GDM1 (cell line): ENCODE results near the gene DUS1L.

Source experiments
- DNase-seq: peaks from one replicate; lab custom pipeline; 2025; lab: John Stamatoyannopoulos, UW

DUS1L gene

DNA sequence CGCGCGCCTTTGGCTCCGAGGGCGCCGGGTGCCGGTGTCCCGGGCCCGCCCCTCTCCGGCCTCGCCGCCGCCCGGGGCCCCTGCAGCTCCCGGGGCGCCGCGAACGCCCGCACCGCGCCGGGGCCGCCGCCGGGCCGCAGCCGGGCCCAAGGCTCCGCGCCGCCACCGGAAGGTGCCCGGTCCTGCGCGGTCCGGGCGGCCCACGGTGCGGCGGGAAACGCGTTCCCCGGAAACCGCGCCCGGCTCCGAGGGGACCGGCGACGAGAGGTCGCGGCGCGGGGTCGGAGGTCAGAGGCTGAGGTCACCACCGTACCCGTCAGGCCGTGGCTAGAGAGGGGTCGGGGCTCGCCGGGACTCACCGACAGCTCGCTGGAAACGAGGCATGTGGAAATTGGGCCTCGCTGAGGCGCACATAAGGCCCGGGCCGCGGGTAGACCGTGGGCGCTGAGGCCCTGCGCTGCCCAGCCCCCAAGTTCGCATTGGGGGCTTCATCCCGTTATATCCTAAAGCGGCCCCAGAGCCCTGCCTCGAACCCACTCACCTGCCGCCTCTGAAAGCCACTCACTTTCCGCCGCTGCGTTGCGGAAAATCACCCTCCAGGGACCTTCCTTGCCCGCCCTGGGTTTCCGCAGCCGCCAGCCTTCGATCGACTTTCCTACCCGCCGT lies at the start of gene DUS1L:
DUS1L (minus strand) TSS at position 167 of the 666 bp plus-strand sequence. CDS start 745 bp downstream, outside the sequence.
- peak; percentile 50 for DNase-seq

DNA sequence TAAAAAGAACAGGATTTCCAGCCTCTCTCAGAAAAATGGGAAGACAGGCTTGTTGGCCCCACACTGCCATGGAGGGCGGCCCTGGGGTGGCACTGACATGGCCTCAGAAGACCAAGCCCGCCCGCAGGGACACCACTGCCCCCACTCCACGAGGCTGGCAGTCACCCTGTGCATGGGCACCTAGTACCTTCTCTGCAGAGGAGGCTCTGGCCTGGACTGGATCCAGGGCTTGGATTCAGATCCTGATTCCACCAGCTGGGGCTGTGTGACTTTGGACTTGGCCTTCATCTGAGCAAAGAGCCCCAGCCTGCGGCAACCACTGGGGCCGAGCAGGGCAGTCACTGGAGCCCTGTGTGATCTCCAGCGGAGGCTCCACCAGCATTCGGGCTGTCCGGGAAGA lies 49.3 kb upstream of the DUS1L start:
- DNase-seq: no peak

DNA sequence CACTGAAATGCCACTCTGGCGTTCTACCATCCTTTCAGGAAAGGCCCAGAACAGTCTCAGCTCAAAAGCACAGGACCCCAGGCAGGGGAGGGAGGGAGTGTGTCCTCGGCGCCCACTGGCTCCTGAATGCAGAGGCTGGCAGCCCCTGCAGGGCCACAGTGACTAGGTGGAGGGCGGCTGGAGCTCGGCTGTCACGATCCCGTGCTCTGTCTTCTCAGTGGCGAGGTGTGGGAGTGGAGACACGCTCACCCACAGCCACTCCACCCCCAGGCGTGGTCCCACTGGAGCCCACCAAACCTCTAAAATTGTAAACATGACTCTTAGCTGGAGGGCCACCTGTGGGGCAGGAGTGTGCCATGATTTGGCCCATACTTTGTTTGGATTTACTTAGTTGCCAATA lies 48.8 kb upstream of the DUS1L start:
- DNase-seq: no peak

DNA sequence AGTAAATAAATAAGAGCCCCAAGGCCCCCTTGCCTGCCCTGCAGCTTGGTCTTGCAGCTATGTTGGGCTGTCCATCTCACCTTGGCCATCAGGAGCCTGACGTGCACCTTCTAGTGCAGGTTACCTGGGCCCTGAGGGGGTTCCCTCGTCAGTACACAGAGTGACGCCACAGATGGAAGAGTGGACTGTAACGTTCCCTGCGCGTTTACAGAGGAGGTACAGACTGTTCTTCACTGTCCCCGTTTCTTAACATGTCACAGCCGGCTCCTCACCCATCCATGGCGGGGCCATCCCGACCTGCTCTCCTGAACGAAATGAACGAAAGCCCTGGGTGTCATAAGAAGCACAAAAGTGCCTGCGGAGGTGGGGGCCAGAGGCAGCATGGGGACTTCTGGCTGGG lies 48.3 kb upstream of the DUS1L start:
- no peak for DNase-seq

DNA sequence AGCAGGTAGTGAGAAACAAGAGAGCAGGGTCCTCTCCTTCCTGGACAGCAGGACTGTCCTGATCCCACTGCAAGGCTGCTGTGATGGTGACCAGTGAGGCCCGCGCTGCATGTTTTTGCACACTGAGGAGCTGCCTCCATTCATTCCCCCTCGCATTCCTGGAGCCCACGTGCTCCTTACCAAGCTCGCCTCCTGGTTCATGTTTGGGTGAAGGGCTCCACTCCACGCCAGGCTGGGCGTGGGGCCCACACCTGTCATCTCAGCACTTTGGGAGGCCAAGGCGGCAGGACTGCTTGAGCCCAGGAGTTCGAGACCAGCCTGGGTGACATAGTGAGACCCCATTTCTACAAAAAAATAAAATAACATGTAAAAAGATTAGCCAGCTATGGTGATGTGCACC lies 47.8 kb upstream of the DUS1L start:
- DNase-seq: no peak

DNA sequence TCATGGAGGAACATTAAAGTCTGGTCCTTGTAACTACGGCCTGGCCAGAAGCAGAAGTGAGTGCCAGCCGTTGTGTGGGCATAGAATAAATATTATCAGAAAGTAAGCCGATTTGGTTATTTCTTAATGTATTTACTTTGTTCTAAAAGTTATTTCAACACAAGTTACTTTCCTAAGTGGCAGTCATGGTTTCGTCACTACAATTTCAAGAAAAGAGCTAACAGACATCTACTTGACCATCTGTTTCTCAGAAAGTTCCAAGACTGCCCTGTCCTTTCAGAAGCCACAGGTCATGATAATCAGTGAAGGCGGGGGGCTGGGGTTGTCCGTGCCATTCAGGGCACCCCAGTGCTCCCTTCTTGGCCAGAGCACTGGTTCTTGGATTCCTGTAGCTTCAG lies 47.3 kb upstream of the DUS1L start:
- DNase-seq: no peak

DNA sequence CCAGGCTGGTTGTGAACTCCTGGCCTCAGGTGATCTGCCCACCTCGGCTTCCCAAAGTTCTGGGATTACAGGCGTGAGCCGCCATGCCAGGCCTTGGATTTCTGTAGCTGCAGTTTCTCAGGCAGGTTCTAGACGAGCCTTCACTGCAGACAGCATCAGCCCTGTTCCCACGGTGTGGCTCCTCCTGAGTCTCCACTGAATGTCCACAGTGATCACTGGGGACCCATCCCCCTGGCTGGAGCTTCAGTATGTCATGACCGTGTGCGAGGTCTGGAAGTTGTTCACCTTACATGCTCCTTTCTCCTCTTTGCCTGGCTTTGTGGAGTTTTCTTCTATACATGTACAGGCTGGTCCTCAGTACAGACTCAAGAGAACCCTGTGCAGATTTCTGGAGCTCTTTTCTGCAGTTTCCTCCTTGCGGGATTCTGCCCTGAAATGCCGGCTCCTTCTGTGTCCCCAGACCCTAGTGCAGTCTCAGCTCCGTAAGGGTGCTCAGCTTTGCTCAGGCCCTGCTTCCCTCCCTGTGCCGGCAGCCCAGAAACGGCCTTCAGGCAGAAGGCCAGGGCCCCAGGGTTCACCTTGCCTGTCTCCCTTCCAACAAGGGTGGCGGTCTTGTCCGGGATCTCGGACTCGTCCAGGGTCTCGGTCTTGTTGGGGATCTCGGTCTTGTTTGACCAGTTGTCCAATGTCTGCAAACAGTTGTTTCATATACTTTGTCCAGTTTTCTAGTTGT lies 46.7 kb upstream of the DUS1L start:
- no peak for DNase-seq

DNA sequence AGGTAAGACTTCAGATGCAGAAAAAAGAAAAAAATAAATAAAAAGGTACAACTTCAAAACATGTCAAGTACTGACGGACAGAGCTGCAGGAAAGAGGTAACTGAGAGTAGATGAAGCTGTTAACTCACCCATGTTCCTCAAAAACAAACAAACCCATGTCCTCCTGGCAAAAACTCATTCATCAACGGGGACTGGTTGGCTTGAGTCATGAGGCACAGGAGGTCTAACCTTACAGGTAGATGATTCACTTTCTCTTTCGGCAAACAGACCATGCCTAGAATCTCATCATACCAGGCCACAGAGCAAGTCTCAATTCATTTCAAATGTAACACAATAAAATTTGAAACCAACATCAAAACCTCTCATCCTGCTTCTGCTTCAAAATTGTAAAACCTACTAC lies 44.7 kb upstream of the DUS1L start:
- no peak for DNase-seq

DNA sequence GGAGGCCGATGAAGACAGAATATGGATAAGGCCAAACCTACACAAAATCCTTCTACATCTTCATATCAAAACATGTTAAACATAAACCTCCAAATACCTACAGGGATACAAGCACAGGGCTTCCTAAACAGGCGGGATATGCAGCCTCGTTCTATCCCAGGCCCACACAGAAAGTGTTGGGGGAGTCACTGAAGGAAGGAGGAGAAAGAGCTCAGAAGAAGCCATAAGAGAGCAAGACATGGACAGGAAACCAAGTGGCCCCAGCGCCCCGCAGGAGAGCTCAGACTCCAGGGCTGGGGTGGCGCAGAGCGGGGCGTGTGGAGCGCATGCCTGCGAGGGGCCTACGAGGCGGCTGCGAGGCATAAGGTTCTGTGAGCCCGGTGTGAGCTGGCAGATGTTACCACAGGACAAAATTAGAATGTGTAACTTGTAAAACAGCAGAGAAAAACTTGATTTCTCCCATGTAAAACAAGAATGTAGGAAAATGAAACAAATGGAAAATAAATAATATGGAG lies 43.4 kb upstream of the DUS1L start:
- no peak for DNase-seq

DNA sequence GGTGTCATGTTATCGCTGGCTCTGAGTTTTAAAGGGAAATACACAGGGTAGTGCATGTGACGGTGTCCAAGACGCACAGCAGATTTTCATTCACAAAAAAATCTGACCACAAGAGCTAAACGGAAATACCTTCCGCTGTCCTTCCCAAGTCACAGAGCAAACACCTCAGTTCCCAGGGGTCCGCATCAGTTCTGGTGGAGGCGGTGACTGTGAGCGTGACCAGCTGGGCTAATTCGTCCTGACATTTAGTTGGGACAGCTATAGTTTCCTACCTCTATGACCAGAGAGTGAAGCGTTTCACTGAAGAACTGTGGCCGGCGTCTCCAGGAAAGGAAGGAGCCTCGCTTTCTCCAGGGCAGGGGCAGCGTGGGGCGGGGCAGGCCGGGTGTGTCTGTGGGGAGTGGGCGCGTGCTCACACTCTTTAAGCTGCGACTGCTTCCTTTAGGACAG lies 42.9 kb upstream of the DUS1L start:
- no peak for DNase-seq

DNA sequence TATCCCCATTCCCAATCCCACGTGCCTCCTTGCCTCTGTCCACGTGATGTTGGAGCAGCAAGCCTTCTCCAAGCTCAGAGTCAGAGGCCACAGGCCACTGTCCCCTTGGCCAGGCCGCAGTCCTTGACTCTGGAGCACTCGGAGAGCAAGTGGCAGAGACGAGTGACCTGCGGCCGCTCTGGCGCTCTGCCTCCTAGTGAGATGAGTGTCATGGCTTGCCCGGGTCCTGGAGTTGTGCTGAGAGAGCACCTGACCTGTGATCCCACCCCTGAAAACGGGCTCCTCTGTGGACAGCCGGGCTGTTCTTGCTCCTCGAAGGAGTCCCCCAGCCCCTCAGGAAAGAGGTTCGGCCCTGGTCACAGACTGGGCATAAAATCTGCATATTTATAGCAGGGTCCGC lies 42.4 kb upstream of the DUS1L start:
- DNase-seq: no peak

DNA sequence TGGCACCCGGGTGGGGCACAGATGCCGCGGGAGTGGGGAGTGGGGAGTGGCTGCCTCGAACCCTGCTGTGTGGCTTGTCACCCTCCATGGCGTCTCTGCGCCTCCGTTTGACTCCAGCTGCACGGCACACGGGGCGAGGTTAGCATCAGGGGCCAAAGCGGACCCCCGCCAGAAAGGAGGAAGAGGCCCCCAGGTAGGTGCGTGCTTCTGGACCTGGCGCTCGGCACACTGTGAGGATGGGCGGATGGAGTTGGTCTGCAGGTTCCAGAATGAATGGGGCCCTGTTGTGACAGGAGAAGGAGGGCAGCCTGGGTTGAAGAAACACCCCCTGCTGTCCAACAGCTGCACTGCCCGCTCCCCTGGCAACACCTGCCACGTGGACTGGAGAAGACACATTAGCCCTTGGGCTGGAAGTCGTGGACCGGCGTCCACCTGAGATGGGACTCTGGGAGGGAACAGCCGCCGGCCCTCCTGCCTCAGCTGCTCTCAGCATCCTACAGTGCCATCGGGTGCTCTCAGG lies 41.8 kb upstream of the DUS1L start:
- DNase-seq: no peak

DNA sequence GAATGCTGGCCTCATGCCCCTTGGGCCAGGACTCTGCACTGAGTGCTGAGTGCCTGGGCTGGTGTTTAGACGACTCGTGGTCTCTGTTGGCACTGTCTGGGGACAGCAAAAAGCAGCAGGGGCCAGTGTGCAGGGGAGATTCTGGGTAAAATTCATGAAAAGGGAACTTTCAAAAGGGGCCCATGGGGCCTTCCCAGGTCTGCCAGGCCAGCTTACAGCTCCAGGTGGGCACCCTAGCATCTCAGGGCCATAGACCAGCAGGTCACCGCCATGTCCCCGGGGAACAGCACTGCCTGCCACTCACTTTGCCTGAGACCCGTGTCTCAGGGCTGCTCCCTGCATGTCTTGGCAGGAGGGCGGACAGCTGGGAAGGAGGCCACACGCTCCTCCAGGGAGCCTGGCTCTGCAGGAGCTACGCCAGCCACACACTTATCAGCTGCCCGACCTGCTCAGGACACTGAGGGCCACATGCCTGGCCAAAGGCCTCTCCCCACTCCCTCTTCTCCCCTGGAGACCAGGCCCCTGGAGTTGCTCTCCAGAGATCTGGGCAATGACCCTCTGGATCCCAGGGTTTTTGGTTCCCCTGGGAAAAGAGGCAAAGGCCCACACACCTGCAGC lies 41.2 kb upstream of the DUS1L start:
- no peak for DNase-seq

DNA sequence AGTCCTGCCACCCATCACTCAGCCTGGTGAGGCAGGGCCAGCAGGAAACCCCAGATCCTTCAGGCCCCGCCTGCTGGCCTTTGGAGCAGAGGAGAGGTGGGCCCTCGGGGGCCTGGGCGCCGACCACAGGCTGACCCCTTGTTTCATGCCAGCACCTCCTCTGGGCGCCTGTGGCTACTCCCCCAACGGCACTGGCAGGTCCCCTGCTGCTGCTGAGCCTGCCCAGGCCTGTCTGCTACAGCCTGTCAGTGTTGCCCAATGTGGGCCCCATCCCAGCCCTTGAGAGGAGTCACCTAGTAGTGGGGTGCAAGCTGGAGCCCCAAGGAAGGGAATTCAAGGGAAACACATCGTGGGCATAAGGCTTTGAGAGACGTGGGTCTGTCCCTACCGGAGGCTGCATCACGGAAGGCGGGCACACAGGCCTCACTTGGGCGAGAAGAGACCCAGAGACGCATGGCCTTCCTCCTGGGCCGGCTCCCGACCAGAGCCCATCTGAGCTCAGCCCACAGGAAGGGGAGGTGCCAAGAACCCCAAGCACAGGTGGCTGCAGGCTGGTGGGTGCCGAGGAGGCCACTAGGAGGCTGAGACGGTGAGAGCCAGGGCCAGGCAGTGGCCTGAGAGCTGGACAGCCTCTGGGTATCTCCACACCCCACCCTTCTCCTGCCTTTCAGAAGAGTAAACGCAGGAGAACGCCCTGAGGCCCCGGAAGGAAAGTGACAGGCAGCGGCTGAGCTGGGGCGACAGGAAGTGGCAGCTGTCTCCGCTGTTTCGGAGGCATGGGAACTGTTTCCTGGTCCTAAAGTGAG lies 40.5 kb upstream of the DUS1L start:
- DNase-seq: peak; percentile 43

DNA sequence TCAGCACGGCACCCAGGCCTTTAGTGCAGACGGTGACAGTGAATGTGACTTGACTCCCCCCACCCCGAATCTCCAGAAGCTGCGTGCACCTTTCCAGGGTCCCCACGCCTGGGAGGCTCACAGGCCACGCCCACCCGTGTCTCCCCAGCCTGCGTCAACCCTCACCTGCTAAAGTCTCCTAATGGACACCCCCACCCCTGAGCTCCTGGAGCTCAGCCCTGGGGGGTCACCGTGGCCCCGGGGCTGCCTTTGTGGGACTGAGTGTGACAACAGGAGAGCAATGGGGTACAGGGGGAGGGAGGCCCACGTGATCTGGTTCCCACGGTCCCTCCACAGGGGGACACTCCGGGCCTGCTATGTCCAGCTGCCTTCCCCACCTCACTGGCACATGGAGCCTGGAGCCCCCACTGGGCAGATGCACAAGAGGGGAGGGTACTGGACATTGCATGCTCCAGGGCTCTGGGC lies 39.8 kb upstream of the DUS1L start:
- DNase-seq: no peak

DNA sequence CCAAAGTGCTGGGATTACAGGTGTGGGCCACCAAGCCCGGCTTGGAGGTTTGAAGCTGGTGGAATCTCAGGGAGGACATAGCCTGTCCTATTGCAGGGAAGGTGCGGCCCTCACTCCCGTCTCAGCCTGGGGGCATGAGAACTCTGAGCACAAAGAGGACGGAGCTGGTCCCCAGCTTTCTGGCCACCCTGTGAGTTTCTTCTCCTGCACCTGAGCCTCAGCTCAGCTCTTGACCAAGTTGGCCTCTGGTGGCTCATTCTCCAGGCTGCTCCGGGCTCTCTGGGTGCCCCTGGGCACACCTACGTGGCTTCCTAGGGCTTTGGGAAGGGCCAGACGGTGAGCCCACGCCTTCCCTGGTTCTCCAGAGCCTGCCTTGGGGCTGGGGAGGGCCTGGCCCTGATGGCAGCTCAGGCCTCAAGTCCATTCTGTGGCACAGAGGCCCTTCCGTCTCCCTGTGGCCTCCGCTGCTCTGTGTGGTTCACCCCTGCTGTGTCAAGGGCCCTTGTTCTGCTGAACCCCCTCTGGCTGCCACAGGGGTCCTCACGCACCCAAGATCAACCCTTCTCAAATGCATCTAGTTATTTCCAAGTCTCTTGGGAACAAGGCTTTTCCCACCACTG lies 39.3 kb upstream of the DUS1L start:
- DNase-seq: no peak

DNA sequence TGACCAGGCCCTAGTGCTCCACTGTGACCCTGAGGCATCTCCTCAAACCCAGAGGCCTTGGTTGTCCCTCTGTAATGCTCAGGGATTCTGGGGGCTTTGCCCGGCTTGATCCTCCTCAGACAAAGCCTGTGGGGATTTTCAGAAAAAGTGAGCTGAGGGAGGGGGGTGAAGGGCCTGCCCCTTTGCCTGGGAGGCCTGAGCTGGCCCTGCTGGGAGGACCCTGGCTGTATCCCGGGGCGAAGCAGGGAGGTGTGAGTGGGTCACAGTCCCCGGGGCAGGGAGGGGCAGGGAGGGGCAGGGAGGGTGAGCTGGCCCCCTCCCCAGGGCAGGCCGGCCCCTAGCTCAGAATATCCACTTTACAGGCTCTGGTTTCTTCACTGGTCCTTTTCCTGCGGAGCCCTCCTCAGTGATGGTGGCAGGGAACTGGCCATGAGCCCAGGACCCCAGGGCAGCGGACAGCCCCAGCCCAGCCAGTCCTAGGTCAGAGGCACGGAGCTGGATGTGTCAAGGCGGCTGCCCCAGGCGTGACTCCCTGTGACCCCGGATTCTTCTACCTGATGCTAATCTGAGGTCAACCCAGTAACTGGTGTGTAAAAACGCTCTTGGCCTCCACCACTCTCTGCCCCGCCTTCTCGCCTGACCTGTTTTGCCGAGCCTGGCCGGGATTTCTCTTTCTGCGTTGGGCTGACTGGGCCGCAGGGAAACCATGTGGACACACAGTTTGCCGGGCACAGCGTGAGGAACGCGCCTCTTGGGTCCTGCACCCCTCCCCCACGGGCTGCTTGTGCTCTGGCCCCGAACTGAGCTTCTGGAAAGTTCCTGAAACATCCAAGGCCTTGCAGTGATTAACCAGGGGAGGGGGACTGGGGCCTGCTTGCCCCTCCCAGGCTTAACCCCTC lies 38.2 kb upstream of the DUS1L start:
- DNase-seq: no peak

DNA sequence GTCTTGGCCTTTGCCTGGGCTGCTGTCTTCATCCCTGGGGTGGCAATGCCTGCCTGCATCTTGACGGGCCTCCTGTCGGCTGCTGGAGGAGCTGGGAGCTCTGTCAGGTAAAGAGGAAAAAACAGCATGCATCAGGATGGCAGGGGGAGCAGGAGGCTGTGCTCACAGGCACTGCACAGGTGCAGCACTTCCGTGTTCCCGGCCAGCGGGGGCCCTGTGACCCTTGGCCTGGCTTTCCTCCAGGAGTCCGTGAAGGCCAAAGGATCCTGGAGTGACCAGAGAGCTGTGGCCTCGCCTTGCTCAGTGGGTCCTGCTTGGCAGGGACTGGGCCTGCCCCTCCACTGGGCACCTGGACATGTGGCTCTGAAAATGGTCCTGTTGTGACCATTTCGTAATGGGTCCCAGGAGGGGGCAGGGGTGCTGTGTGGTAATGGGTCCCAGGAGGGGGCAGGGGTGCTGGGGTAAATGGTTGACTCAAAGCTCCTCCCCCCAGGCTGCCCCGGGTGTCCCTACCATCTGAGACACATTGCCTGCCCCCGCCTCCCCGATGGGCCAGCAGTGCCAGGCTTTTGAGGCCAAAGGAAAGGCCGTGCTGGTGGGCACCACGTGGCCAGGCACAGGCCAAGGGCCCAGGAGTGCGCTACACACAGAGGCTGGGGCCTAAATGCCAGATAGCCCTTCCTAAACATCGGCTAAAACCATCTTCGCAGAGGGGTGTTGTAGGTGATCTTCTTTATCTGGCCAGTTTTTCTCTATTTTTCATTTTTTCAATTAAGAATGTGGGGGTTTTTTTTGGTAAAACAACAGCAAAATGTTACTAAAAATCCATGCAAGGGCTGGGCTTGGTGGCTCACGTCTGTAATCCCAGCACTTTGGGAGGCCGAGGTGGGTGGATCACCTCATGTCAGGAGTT lies 36.4 kb upstream of the DUS1L start:
- DNase-seq: no peak

DNA sequence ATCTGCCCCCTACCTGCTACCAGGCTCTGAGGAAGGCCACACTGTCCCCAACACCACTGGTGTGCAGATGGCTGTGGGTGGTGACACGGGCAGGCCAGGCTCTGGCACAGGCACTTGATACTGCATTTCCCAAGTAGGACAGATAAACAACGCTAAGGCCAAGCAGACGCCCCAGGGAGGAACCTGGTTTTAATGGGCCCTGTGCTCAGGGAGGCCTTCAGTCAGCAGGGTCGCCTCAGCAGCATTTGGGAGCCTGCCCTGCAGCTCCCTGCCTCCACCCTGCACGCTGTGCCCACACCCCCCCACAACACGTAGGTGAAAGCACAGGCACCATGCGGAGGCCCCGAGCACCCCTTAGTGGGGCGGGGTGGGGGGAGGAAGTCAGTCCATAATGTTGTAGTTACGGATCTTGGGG lies 35.7 kb upstream of the DUS1L start:
- no peak for DNase-seq
